ENCODE measurements around the gene AVEN. TPM values are rescaled to one million over a fixed set of nuclear protein-coding genes. Genes with fewer than 3 reads are reported as not detected.
"Not testable (repeated sequence)": the region's sequence is repeated elsewhere in the genome, so short reads cannot be mapped to it uniquely, and the experiment has no call there.

The AVEN gene
- polyA plus RNA-seq, 3 donors: 2.3 to 4.8 (median 3.4) TPM

GRCh38 chr15:33822479-33822878 is 216.5 kb downstream of the AVEN start:
- no peak overlapping the region for H3K9ac ChIP-seq (ENCODE audit: insufficient read depth, low read length, poor library complexity, severe bottlenecking)
- Mint-ChIP-seq H3K4me3 (no peak overlapping the region), H3K27me3 (ENCODE audit: low read depth in 3 of 3) (peaks cover 0 to 1% (median 0%) of the 10 kb centered on the region in 3 donors), H3K9me3 (peaks cover 0 to 8% (median 0%) of the 10 kb centered on the region in 7 donors), H3K4me1 (no peaks in the 10 kb centered on the region), H3K36me3 (no peaks in the 10 kb centered on the region), H3K27ac (no peak overlapping the region)
- H3K36me3 ChIP-seq (replicated peaks in 1 of 2; ENCODE audit: control insufficient read depth in 1 of 2, insufficient read depth in 2 of 2, low read length in 2 of 2): no peaks in the 10 kb centered on the region
- H3K4me2 ChIP-seq (replicated peaks; ENCODE audit: extremely low read depth, low read length, poor library complexity, severe bottlenecking): no peak overlapping the region
- H2AFZ ChIP-seq (ENCODE audit: insufficient read depth, low read depth, low read length, poor library complexity, severe bottlenecking): no peak overlapping the region
- no CpG with 5 or more reads among the region's 4 CpGs for WGBS (ENCODE audit: insufficient coverage)
- no peak overlapping the region for H3K27ac ChIP-seq (ENCODE audit: low read depth in 1 of 2, low read length in 2 of 2)
- intact Hi-C loops (cut with micrococcal nuclease): no loop called here
- no peaks in the 10 kb centered on the region for H3K27me3 ChIP-seq (ENCODE audit: control insufficient read depth in 2 of 2, insufficient read depth in 2 of 2, low read length in 2 of 2)
- no peak for DNase-seq
- TF ChIP-seq CTCF (IDR thresholded peaks at IDR 0.05): no peak
- no peaks in the 10 kb centered on the region for H3K79me2 ChIP-seq (ENCODE audit: insufficient read depth, low read length)
- H4K20me1 ChIP-seq (ENCODE audit: insufficient read depth, low read length): no peaks in the 10 kb centered on the region
- no peak overlapping the region for H3K4me3 ChIP-seq (replicated peaks in 1 of 3; ENCODE audit: low read depth in 2 of 3, low read length in 3 of 3)
- no peaks in the 10 kb centered on the region for H3K4me1 ChIP-seq (ENCODE audit: control insufficient read depth in 1 of 2, insufficient read depth in 2 of 2, low read length in 2 of 2)
- peaks cover 0 to 4% of the 10 kb centered on the region in 2 donors for H3K9me3 ChIP-seq (replicated peaks in 1 of 2; ENCODE audit: control insufficient read depth in 1 of 2, insufficient read depth in 1 of 2, low read length in 2 of 2)

GRCh38 chr15:33819499-33819898 is 219.5 kb downstream of the AVEN start:
- H3K9me3 ChIP-seq (replicated peaks in 1 of 2; ENCODE audit: control insufficient read depth in 1 of 2, insufficient read depth in 1 of 2, low read length in 2 of 2); H3K4me1 Mint-ChIP-seq; H4K20me1 ChIP-seq (ENCODE audit: insufficient read depth, low read length); H3K27ac ChIP-seq (ENCODE audit: low read depth in 1 of 2, low read length in 2 of 2); H3K4me3 ChIP-seq (replicated peaks in 1 of 3; ENCODE audit: low read depth in 2 of 3, low read length in 3 of 3); H3K36me3 Mint-ChIP-seq; H3K79me2 ChIP-seq (ENCODE audit: insufficient read depth, low read length); H3K36me3 ChIP-seq (replicated peaks in 1 of 2; ENCODE audit: control insufficient read depth in 1 of 2, insufficient read depth in 2 of 2, low read length in 2 of 2); H3K27me3 Mint-ChIP-seq (ENCODE audit: low read depth in 3 of 3); H2AFZ ChIP-seq (ENCODE audit: insufficient read depth, low read depth, low read length, poor library complexity, severe bottlenecking); H3K27ac Mint-ChIP-seq; DNase-seq; H3K4me2 ChIP-seq (replicated peaks; ENCODE audit: extremely low read depth, low read length, poor library complexity, severe bottlenecking); H3K9ac ChIP-seq (ENCODE audit: insufficient read depth, low read length, poor library complexity, severe bottlenecking); H3K4me1 ChIP-seq (ENCODE audit: control insufficient read depth in 1 of 2, insufficient read depth in 2 of 2, low read length in 2 of 2); H3K27me3 ChIP-seq (ENCODE audit: control insufficient read depth in 2 of 2, insufficient read depth in 2 of 2, low read length in 2 of 2); H3K4me3 Mint-ChIP-seq; intact Hi-C loops (cut with micrococcal nuclease); H3K9me3 Mint-ChIP-seq: not testable (repeated sequence)
- WGBS (ENCODE audit: insufficient coverage): 100% methylated on average over 1 of the region's 6 CpGs

Other genes with a start within 250 kb of the AVEN start
- not detected for gene CHRM5, start 70.7 kb downstream of the AVEN start, polyA plus RNA-seq
- gene EMC7, start 62.7 kb upstream of the AVEN start, polyA plus RNA-seq: 100 to 1,000 TPM in 2 of 3 donors, 10 to 100 TPM in 1; 41.7 to 135 (median 125) TPM
- gene PGBD4, start 62.9 kb upstream of the AVEN start, polyA plus RNA-seq: under 1 TPM; 0.38 to 0.93 (median 0.58) TPM
- gene KATNBL1, start 170.9 kb upstream of the AVEN start, polyA plus RNA-seq: 10 to 100 TPM; 16.5 to 38.4 (median 37.7) TPM
- gene EMC4, start 185.8 kb upstream of the AVEN start, polyA plus RNA-seq: 100 to 1,000 TPM in 2 of 3 donors, 10 to 100 TPM in 1; 66.9 to 142 (median 116) TPM